MCF 10A (cell line): ENCODE measurements around the gene PFN3. TPM values are rescaled to one million over a fixed set of nuclear protein-coding genes. Genes with fewer than 3 reads are reported as not detected.
A peak's percentile ranks its signal among the peaks of the same experiment; 100 is the strongest.

Experiments used
- BruUV-seq: library from RNA; stranded (reverse); fragments of 400-500 nt; replicated peaks from 2 replicates; lab custom pipeline; 2021; lab: Mats Ljungman, UMichigan
- CTCF ChIA-PET: fragments of 300-600 bp; sonication (Branson Sonifier 250); formaldehyde crosslinking; extraction: SDS; loops from one replicate; lab custom pipeline; 2021; ENCODE audit warnings: antibody characterized with exemption, inconsistent platforms; lab: Yijun Ruan, JAX
- POLR2A ChIA-PET: fragments of 300-600, 350-650 bp; sonication (Branson Sonifier 250); formaldehyde crosslinking; extraction: SDS; loops from one replicate; lab custom pipeline; 2020; ENCODE audit warnings: antibody characterized with exemption, inconsistent platforms; lab: Yijun Ruan, JAX
- DNase-seq: peaks from one replicate; pipeline ENCODE4 v3.0.0-alpha.2; 2018; ENCODE audit not compliant: unreplicated experiment
- H3K27ac Mint-ChIP-seq: one replicate; pipeline ENCODE4 v1.8.0; 2022; ENCODE audit warnings: mild to moderate bottlenecking, low read depth, mixed read lengths; ENCODE audit not compliant: unreplicated experiment
- H3K27me3 Mint-ChIP-seq: one replicate; pipeline ENCODE4 v1.8.0; 2022; ENCODE audit warnings: mixed read lengths; ENCODE audit not compliant: insufficient read depth, unreplicated experiment
- H3K36me3 Mint-ChIP-seq: one replicate; pipeline ENCODE4 v1.8.0; 2022; ENCODE audit warnings: mild to moderate bottlenecking, moderate library complexity, mixed read lengths; ENCODE audit not compliant: insufficient read depth, unreplicated experiment
- H3K4me1 Mint-ChIP-seq: one replicate; pipeline ENCODE4 v1.8.0; 2022; ENCODE audit warnings: mixed read lengths; ENCODE audit not compliant: insufficient read depth, unreplicated experiment
- H3K4me3 Mint-ChIP-seq: one replicate; pipeline ENCODE4 v1.8.0; 2022; ENCODE audit warnings: mild to moderate bottlenecking, moderate library complexity, mixed read lengths; ENCODE audit not compliant: unreplicated experiment
- H3K9me3 Mint-ChIP-seq: one replicate; pipeline ENCODE4 v1.8.0; 2022; ENCODE audit warnings: mixed read lengths; ENCODE audit not compliant: unreplicated experiment
- intact Hi-C: fragments of 100-400 bp; cut with micrococcal nuclease; formaldehyde crosslinking; loops from 2 replicates; pipeline ENCODE4 v1.14.1; 2022
- total RNA-seq: library from RNA; stranded (reverse); gene quantifications from 2 replicates; pipeline ENCODE4 v1.2.3, GENCODE V29; 2022
- TF ChIP-seq, protein P1 (sequence below): fragments of 200-600 bp; IDR thresholded peaks from one replicate; pipeline ENCODE4 v1.8.0; 2022; ENCODE audit warnings: antibody characterized with exemption, mild to moderate bottlenecking; ENCODE audit not compliant: unreplicated experiment

The PFN3 gene
- total RNA-seq, 1 experiment from 2014 or later: not detected

DNA sequence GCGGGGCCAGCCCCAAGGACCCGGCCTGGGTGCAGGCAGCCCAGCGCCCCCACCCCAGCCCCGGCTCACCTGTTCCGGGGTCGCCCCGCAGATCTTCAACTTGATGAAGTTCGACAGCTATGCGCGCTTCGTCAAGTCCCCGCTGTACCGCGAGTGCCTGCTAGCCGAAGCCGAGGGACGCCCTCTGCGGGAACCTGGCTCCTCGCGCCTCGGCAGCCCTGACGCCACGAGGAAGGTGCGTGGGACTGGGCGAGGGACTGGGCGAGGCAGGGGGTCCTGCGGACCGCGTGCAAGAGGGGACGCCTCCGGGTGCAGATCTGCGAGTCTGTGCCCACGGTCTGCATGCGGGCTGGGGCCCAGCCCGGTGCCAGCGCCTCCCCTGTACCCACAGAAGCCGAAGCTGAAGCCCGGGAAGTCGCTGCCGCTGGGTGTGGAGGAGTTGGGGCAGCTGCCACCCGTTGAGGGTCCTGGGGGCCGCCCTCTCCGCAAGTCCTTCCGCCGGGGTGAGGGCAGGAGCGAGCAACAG is 33.1 kb downstream of the PFN3 start:
- H3K27ac Mint-ChIP-seq: peak overlapping the region; percentile 41
- ChIA-PET CTCF (interaction anchor here (0.5 to 2.2 kb wide), 6 partner anchors 11 to 87 kb away, joined by 3 to 8 read pairs (median 4); no protein-coding TSS in a partner anchor), POLR2A (interaction anchor here (4.9 kb wide), 1 partner anchor 16 kb away, joined by 30 read pairs; the partner anchor contains the start of gene LMAN2)
- H3K36me3 Mint-ChIP-seq: no peaks in the 10 kb centered on the region
- no peak for DNase-seq
- peaks cover 25% of the 10 kb centered on the region for H3K4me1 Mint-ChIP-seq
- no peaks in the 10 kb centered on the region for H3K9me3 Mint-ChIP-seq
- intact Hi-C loops: no loop called here
- no peaks in the 10 kb centered on the region for H3K27me3 Mint-ChIP-seq
- BruUV-seq: no TSS peak
- TF ChIP-seq, protein P1, sequence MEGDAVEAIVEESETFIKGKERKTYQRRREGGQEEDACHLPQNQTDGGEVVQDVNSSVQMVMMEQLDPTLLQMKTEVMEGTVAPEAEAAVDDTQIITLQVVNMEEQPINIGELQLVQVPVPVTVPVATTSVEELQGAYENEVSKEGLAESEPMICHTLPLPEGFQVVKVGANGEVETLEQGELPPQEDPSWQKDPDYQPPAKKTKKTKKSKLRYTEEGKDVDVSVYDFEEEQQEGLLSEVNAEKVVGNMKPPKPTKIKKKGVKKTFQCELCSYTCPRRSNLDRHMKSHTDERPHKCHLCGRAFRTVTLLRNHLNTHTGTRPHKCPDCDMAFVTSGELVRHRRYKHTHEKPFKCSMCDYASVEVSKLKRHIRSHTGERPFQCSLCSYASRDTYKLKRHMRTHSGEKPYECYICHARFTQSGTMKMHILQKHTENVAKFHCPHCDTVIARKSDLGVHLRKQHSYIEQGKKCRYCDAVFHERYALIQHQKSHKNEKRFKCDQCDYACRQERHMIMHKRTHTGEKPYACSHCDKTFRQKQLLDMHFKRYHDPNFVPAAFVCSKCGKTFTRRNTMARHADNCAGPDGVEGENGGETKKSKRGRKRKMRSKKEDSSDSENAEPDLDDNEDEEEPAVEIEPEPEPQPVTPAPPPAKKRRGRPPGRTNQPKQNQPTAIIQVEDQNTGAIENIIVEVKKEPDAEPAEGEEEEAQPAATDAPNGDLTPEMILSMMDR: no peak
- no peak overlapping the region for H3K4me3 Mint-ChIP-seq

DNA sequence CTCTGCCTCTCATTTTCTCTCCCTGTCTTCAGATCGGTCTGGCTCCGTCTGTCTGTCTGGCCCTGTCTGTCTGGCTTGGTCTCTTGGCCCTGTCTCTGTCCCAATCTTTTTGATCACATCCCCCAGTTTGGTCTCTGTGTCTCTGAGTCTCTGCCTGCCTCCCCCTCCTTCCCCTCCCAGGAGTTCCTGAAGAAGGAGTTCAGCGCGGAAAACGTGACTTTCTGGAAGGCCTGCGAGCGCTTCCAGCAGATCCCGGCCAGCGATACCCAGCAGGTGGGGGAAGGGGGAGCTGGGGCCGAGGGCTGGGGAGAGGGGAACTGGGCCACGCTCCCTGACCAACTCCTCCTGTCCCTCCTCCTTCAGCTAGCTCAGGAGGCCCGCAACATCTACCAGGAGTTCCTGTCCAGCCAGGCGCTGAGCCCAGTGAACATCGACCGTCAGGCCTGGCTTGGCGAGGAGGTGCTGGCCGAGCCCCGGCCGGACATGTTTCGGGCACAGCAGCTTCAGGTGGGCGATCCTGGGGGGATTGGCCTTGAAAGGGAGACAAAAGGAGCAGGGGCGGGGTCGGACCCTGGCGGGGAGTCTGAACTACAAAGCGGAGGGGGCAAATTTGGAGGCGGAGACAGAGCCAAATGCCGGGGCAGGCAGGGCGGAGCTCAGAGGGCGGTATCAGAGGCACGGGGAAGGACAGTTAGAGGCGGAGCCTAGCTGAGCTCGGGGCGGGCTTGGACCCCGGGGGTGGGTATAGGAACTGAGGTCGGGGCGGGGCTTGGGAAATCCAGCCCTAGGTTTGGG is 33.7 kb downstream of the PFN3 start:
- no peak for DNase-seq
- no TSS peak for BruUV-seq
- TF ChIP-seq, protein P1: no peak
- Mint-ChIP-seq H3K27me3 (no peaks in the 10 kb centered on the region), H3K4me3 (no peak overlapping the region), H3K36me3 (no peaks in the 10 kb centered on the region), H3K27ac (peak overlapping the region; percentile 41), H3K4me1 (peaks cover 24% of the 10 kb centered on the region), H3K9me3 (no peaks in the 10 kb centered on the region)
- ChIA-PET CTCF (interaction anchor here (0.5 to 2.2 kb wide), 6 partner anchors 10 to 87 kb away, joined by 3 to 8 read pairs (median 4); no protein-coding TSS in a partner anchor), POLR2A (interaction anchor here (4.9 kb wide), 1 partner anchor 15 kb away, joined by 30 read pairs; the partner anchor contains the start of gene LMAN2)
- intact Hi-C loops: no loop called here

DNA sequence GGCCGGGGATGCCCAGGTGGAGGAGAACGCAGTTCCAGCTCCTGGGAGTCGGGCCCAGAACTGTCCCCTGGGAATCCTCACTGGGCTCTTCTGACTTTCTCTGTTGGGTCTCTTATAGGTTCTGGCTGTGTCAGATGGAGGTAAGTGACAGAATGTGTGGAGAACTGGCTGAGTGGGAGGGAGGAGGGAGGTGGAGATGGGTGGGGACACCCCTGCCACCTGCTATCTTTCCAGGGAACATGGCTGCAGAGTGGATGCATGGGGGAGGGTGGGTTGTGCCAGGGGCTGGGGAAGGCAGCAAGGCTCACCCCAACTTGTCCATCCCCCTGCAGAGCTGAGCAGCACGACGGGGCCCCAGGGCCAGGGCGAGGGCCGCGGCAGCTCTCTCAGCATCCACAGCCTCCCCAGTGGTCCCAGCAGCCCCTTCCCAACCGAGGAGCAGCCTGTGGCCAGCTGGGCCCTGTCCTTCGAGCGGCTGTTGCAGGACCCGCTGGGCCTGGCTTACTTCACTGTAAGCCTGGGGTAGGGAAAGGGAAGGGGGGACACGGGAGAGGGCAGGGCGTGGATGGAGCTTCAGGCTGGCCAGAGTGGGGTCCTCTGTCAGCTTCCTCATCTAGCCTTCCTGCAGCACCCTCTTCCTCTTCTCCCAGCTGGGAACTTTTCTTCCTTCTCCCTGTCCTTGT is 34.5 kb downstream of the PFN3 start:
- BruUV-seq: no TSS peak
- CTCF ChIA-PET: interaction anchor here (0.7 to 2.2 kb wide), 5 partner anchors 24 to 254 kb away, joined by 3 to 8 read pairs (median 4); no protein-coding TSS in a partner anchor
- no peak overlapping the region for H3K27ac Mint-ChIP-seq
- H3K27me3 Mint-ChIP-seq: no peaks in the 10 kb centered on the region
- TF ChIP-seq, protein P1: no peak
- H3K36me3 Mint-ChIP-seq: no peaks in the 10 kb centered on the region
- POLR2A ChIA-PET: interaction anchor here (4.9 kb wide), 1 partner anchor 15 kb away, joined by 30 read pairs; the partner anchor contains the start of gene LMAN2
- no peak overlapping the region for H3K4me3 Mint-ChIP-seq
- no peak for DNase-seq
- intact Hi-C loops: no loop called here
- H3K4me1 Mint-ChIP-seq: peaks cover 18% of the 10 kb centered on the region
- H3K9me3 Mint-ChIP-seq: no peaks in the 10 kb centered on the region
